Endothelial cell of umbilical vein (primary cell): ENCODE data around the gene CAT. TPM values are rescaled to one million over a fixed set of nuclear protein-coding genes. Genes with fewer than 3 reads are reported as not detected.

Experiments
- BruUV-seq: library from RNA; stranded (reverse); fragments of 400-500 nt; replicated peaks from 2 replicates; lab custom pipeline; 2021; lab: Mats Ljungman, UMichigan
- CTCF ChIA-PET: fragments of 300-600, 350-600 bp; sonication (Branson Sonifier 250); formaldehyde crosslinking; loops from one replicate; lab custom pipeline; 2021; ENCODE audit warnings: antibody characterized with exemption, inconsistent platforms; lab: Charles Lee
- POLR2A ChIA-PET: fragments of 300-600, 350-600 bp; sonication (Branson Sonifier 250); formaldehyde crosslinking; loops from one replicate; lab custom pipeline; 2021; ENCODE audit warnings: antibody characterized with exemption, inconsistent platforms; lab: Charles Lee
- DNase-seq: peaks from one replicate; pipeline ENCODE4 v3.0.0-alpha.2; 2011; ENCODE audit warnings: low read depth, low spot score
- FAIRE-seq: peaks from 2 replicates; lab custom pipeline; 2011; peaks lifted over from hg19 to GRCh38; lab: Jason Lieb, UNC
- H2AFZ ChIP-seq: 2 replicates; pipeline ENCODE4 v1.6.0; 2012; ENCODE audit warnings: low read depth, low read length, control low read depth, inconsistent platforms
- H3K27ac ChIP-seq: 2 replicates; pipeline ENCODE4 v1.5.1; 2011; ENCODE audit warnings: low read depth, mild to moderate bottlenecking, control low read depth, low read length, moderate library complexity; ENCODE audit not compliant: insufficient read depth
- H3K27me3 ChIP-seq, 2 experiments: 2 replicates each; pipeline versions ENCODE4 v1.6.0 to v1.6.1; 2011; ENCODE audit warnings: low read length in 2 of 2, mixed read lengths in 1 of 2; ENCODE audit not compliant: control insufficient read depth in 2 of 2, insufficient read depth in 2 of 2
- H3K36me3 ChIP-seq, 2 experiments: 2 replicates in 1 of 2; 3 replicates in 1 of 2; pipeline ENCODE4 v1.5.1; 2011; ENCODE audit warnings: low read length in 2 of 2, mild to moderate bottlenecking in 1 of 2, moderate library complexity in 1 of 2; ENCODE audit not compliant: control insufficient read depth in 2 of 2, insufficient read depth in 2 of 2; ENCODE audit errors: extremely low read depth in 1 of 2
- H3K4me1 ChIP-seq: 3 replicates; pipeline ENCODE4 v1.5.1; 2011; ENCODE audit warnings: mild to moderate bottlenecking, low read length; ENCODE audit not compliant: control insufficient read depth, insufficient read depth; ENCODE audit errors: extremely low read depth
- H3K4me2 ChIP-seq: 2 replicates; pipeline ENCODE4 v1.6.1; 2011; ENCODE audit warnings: low read length, control low read depth, mixed read lengths; ENCODE audit not compliant: insufficient read depth
- H3K4me3 ChIP-seq, 3 experiments: fragments of 200-600 bp in 1 of 3; sonication (generic), shearing (Covaris generic) in 1 of 3; replicated peaks in 1 of 3; 2 replicates each; pipeline ENCODE4 v1.5.1; 2011 to 2016; ENCODE audit warnings: control low read depth in 3 of 3, low read length in 3 of 3, mild to moderate bottlenecking in 2 of 3, inconsistent platforms in 1 of 3, low read depth in 1 of 3, moderate library complexity in 1 of 3; ENCODE audit not compliant: insufficient read depth in 1 of 3
- H3K79me2 ChIP-seq: 2 replicates; pipeline ENCODE4 v1.6.0; 2012; ENCODE audit warnings: low read length, inconsistent platforms; ENCODE audit not compliant: control insufficient read depth, insufficient read depth
- H3K9ac ChIP-seq: replicated peaks from 2 replicates; pipeline ENCODE3; 2011; ENCODE audit warnings: low read length, control low read depth; ENCODE audit not compliant: insufficient read depth; ENCODE audit errors: extremely low read depth
- H3K9me1 ChIP-seq: replicated peaks from 3 replicates; pipeline ENCODE4 v1.6.0; 2011; ENCODE audit warnings: mild to moderate bottlenecking, low read length; ENCODE audit not compliant: control insufficient read depth, insufficient read depth; ENCODE audit errors: extremely low read depth
- H3K9me3 ChIP-seq: replicated peaks from 2 replicates; pipeline ENCODE4 v1.5.1; 2012; ENCODE audit warnings: low read length, inconsistent platforms; ENCODE audit not compliant: control insufficient read depth, insufficient read depth
- H4K20me1 ChIP-seq: replicated peaks from 2 replicates; pipeline ENCODE3; 2011; ENCODE audit warnings: mild to moderate bottlenecking, low read length; ENCODE audit not compliant: control insufficient read depth, insufficient read depth; ENCODE audit errors: extremely low read depth
- CTCF ChIP-seq, 2 donors: IDR thresholded peaks; 1 replicate in 1 of 2; 2 replicates in 1 of 2; pipeline ENCODE4 v1.5.1; 2011; ENCODE audit warnings: low read length in 2 of 2, mild to moderate bottlenecking in 2 of 2, moderate library complexity in 2 of 2, control low read depth in 1 of 2, inconsistent platforms in 1 of 2, low read depth in 1 of 2; ENCODE audit not compliant: insufficient read depth in 1 of 2; ENCODE audit errors: extremely low read depth in 1 of 2
- EZH2 ChIP-seq: IDR thresholded peaks from 2 replicates; pipeline ENCODE4 v1.6.1; 2012; ENCODE audit warnings: borderline replicate concordance, low read depth, mild to moderate bottlenecking, moderate library complexity, low read length, inconsistent platforms; ENCODE audit not compliant: severe bottlenecking
- FOS ChIP-seq: IDR thresholded peaks from 2 replicates; pipeline ENCODE4 v1.6.1; 2011; ENCODE audit warnings: mild to moderate bottlenecking, low read length, moderate library complexity, borderline replicate concordance; ENCODE audit not compliant: insufficient read depth
- GATA2 ChIP-seq: IDR thresholded peaks from 2 replicates; pipeline ENCODE4 v1.7.0; 2011; ENCODE audit warnings: low read depth, mild to moderate bottlenecking, moderate library complexity, mixed read lengths, low read length; ENCODE audit not compliant: insufficient read length, insufficient read depth
- JUN ChIP-seq: IDR thresholded peaks from 2 replicates; pipeline ENCODE4 v1.6.1; 2011; ENCODE audit warnings: borderline replicate concordance, low read depth; ENCODE audit not compliant: insufficient read length, insufficient read depth
- MAX ChIP-seq: IDR thresholded peaks from 2 replicates; pipeline ENCODE4 v1.6.1; 2011; ENCODE audit not compliant: insufficient read depth, insufficient read length
- MYC ChIP-seq: IDR thresholded peaks from one replicate; pipeline ENCODE4 v1.6.1; 2011; ENCODE audit warnings: mild to moderate bottlenecking, low read depth, low read length
- POLR2A ChIP-seq: IDR thresholded peaks from 2 replicates; pipeline ENCODE4 v1.6.1; 2012; ENCODE audit warnings: low read depth, mild to moderate bottlenecking, control low read depth, low read length
- POLR2AphosphoS5 ChIP-seq: IDR thresholded peaks from 2 replicates; pipeline ENCODE4 v1.6.1; 2012; ENCODE audit warnings: low read depth, mild to moderate bottlenecking, control low read depth, low read length, moderate library complexity; ENCODE audit not compliant: insufficient read depth
- dilution Hi-C: fragments of 300-500 bp; cut with MboI; formaldehyde crosslinking; loops from one replicate; pipeline ENCODE4 v1.15.0; 2019; ENCODE audit warnings: low sequenced_read_pairs; ENCODE audit not compliant: extremely low pct_ligation_motif_present
- intact Hi-C: fragments of 100-400 bp; cut with micrococcal nuclease; formaldehyde crosslinking; loops from one replicate; pipeline ENCODE4 v1.10.0; 2022
- polyA plus RNA-seq, 4 experiments: library from polyadenylated mRNA; depleted of rRNA in 3 of 4; stranded (reverse) in 3 of 4; unstranded in 1 of 4; fragments of >200 nt; gene quantifications; 2 replicates each; pipeline versions ENCODE4 v1.2.1 to v1.2.3, GENCODE V29; 2011 to 2012; ENCODE audit warnings: missing spikeins in 1 of 4
- total RNA-seq: library from RNA; stranded (reverse); gene quantifications from 2 replicates; pipeline ENCODE4 v1.2.3, GENCODE V29; 2021

The CAT gene
- total and polyA plus RNA-seq, 2 donors (not counting 3 experiments of a cell fraction or from before 2014, with no cell fraction given): 32.7 to 50.5 TPM

GRCh38 chr11:34431979-34432378 is 6.8 kb upstream of the CAT start:
- Histone ChIP-seq H3K27me3 (peaks cover 7 to 13% of the 10 kb centered on the region in 2 experiments), H4K20me1 (no peaks in the 10 kb centered on the region), H2AFZ (no peak overlapping the region), H3K4me1 (no peaks in the 10 kb centered on the region), H3K27ac (no peak overlapping the region), H3K4me2 (no peak overlapping the region), H3K9me1 (no peaks in the 10 kb centered on the region), H3K9me3 (no peaks in the 10 kb centered on the region), H3K9ac (no peak overlapping the region), H3K79me2 (no peaks in the 10 kb centered on the region), H3K4me3 (no peak overlapping the region), H3K36me3 (no peaks in the 10 kb centered on the region)
- no TSS peak for BruUV-seq
- intact Hi-C loops (no loop called here), dilution Hi-C loops (no loop called here)
- POLR2A ChIA-PET: no interaction called here
- DNase-seq (no peak), FAIRE-seq (no peak)
- CTCF ChIA-PET: interaction anchor here (1.1 kb wide), 1 partner anchor 10 kb away, joined by 3 read pairs; no protein-coding TSS in a partner anchor
- no peak for TF ChIP-seq CTCF (IDR thresholded peaks at IDR 0.05; ENCODE audit: extremely low read depth in 1 of 2, insufficient read depth in 1 of 2, low read depth in 1 of 2, low read length in 2 of 2)

GRCh38 chr11:34432822-34433221 is 5.9 kb upstream of the CAT start:
- POLR2A ChIA-PET: no interaction called here
- FAIRE-seq (no peak), DNase-seq (no peak)
- TF ChIP-seq MYC: no peak
- no peak for TF ChIP-seq POLR2A
- TF ChIP-seq CTCF (IDR thresholded peaks at IDR 0.05; ENCODE audit: extremely low read depth in 1 of 2, insufficient read depth in 1 of 2, low read depth in 1 of 2, low read length in 2 of 2): no peak
- no peak for TF ChIP-seq FOS
- TF ChIP-seq POLR2AphosphoS5: no peak
- no peak for TF ChIP-seq GATA2
- TF ChIP-seq JUN: no peak
- no peak for TF ChIP-seq EZH2
- no peak for TF ChIP-seq MAX
- Histone ChIP-seq H3K36me3 (no peaks in the 10 kb centered on the region), H3K79me2 (no peaks in the 10 kb centered on the region), H3K4me1 (no peaks in the 10 kb centered on the region), H3K9ac (no peak overlapping the region), H3K4me3 (no peak overlapping the region), H4K20me1 (no peaks in the 10 kb centered on the region), H3K4me2 (no peak overlapping the region), H3K9me3 (no peaks in the 10 kb centered on the region), H3K9me1 (no peaks in the 10 kb centered on the region), H2AFZ (no peak overlapping the region), H3K27me3 (peaks cover 7 to 8% of the 10 kb centered on the region in 2 experiments), H3K27ac (no peak overlapping the region)
- intact Hi-C loops (no loop called here), dilution Hi-C loops (no loop called here)
- CTCF ChIA-PET: interaction anchor here (1.1 to 1.2 kb wide), 3 partner anchors 15 to 26 kb away, joined by 3 to 4 read pairs (median 4); no protein-coding TSS in a partner anchor
- BruUV-seq: no TSS peak
